SK-N-DZ (cell line): ENCODE data around the gene CELSR1.
"Not testable (repeated sequence)": the region's sequence is repeated elsewhere in the genome, so short reads cannot be mapped to it uniquely, and the experiment has no call there.

ENCODE experiments used
- DNase-seq: peaks from one replicate; pipeline ENCODE4 v3.0.0-alpha.2; 2015; ENCODE audit warnings: low spot score

CELSR1 gene

DNA sequence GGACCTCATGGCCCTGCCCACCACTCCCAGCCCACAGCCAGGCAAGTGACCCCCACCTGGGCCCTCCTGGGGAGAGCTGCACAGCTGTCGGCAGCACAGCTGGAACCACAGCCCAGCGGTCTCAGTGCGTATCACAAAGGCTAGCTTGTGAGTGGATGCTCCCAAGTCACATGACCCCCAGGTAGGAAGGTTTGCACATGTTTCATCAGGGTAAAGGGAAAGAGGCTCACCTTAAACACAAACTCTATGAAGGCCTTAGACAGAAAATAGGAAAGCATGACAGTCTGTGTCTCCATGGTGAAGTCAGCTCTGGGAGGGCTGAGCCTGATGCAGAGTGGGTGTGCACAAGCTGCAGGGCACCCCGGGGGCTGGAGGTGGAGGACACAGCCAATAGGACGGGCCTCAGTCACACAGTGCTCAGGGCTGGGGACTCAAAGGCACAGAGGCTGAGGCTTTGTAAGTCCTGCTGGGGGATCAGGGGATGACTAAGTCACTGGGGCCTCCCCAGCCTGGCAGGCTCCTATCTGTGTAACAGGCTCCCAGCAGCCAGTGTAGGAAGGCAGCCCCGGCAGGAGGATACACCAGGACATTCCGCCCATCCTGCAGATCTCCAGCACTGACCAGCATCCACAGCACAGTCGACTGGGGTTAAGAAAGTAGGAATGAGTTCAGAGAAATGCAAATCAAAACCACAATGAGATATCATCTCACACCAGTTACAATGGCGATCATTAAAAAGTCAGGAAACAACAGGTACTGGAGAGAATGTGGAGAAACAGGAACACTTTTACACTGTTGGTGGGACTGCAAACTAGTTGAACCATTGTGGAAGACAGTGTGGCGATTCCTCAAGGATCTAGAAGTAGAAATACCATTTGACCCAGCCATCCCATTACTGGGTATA lies 22.0 kb downstream of the CELSR1 start:
- DNase-seq: no peak

DNA sequence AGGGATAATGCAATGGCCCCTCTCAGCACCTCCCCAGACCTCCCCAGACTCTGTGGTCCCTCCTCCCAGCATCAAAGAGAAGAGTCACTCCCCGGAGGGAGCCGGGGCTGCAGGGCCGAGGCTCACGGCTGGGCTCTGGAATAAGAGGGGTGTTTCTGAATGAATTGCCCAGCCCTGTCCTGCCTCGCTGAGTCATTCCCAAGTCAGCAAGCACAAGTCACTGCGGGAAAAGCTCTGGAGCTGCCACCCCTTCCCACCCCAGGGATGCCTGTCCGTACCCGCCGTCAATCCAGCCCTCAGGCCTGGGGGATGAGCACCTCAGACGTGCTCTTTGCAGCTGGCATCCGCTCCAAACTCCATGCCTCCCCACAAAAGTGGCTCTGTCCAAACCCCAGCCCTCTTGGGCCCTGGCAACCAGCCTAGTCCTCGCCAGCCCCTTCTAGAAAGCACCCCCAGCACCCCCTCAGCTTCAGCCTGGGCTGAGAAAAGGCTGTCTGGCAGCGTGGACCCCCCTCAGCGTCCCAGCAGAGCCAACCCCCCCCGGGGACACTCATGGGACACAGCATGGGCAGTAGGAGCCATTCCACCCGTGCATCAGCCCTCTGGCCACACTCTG lies 22.7 kb downstream of the CELSR1 start:
- no peak for DNase-seq

DNA sequence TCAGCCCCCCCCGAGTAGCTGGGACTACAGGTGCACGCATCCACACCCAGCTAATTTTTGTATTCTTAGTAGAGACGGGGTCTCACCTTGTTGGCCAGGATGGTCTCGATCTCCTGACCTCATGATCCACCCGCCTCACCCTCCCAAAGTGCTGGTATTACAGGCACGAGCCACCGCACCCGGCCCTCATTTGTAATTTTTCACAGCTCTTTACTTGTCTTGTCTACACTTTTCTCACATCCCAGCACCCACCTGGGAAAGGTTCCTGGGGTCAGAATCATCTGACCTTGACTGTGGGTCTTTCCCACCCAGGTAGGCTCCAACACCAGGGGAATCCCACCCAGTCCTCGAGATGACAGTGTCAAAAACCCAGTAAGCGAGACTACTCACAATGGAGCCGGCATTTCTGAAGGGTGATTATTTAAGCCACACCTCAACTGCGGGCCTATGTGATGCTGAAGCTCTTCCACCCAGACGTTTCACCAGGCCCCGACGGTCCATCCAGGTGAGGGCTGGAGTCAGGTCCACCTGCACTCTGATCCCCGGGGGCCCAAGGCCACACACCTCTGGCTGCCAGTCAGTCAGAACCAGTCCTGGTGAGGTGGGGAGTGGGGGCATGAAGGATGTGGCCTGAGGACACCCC lies 23.4 kb downstream of the CELSR1 start:
- no peak for DNase-seq

DNA sequence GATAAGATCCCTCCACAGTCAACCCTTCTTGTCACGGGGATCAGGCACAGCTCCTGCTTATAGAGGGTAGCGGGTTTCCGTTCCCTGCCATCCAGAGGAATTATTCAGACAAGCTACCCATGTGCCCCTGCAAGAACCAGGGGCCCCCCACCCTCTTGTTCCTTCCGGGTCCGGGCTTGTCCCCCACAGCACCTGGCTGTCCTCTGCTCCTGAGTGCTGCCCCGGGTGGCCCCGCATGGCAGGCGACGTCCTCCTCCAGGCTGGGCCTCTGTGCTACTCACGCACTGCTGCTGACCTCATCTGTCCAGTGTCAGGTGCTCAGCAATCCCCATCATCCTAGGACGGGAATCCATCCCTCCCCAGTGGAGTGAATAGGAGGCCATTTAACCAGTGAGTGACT lies 24.7 kb downstream of the CELSR1 start:
- no peak for DNase-seq

DNA sequence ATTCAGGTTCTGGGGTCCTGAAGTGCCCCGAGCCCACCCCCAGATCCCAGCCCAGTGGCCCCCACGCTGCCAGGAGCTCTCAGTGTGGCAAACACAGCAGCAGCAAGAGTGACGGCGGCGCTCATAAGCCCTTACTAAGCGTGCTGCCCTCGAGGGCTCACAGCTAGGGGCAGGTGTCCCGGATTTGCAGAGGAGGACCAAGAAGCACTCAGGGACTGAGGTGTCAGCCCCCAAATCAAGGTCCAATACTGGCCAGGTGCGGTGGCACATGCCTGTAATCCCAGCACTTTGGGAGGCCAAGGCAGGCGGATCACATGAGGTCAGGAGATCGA lies 25.4 kb downstream of the CELSR1 start:
- no peak for DNase-seq

DNA sequence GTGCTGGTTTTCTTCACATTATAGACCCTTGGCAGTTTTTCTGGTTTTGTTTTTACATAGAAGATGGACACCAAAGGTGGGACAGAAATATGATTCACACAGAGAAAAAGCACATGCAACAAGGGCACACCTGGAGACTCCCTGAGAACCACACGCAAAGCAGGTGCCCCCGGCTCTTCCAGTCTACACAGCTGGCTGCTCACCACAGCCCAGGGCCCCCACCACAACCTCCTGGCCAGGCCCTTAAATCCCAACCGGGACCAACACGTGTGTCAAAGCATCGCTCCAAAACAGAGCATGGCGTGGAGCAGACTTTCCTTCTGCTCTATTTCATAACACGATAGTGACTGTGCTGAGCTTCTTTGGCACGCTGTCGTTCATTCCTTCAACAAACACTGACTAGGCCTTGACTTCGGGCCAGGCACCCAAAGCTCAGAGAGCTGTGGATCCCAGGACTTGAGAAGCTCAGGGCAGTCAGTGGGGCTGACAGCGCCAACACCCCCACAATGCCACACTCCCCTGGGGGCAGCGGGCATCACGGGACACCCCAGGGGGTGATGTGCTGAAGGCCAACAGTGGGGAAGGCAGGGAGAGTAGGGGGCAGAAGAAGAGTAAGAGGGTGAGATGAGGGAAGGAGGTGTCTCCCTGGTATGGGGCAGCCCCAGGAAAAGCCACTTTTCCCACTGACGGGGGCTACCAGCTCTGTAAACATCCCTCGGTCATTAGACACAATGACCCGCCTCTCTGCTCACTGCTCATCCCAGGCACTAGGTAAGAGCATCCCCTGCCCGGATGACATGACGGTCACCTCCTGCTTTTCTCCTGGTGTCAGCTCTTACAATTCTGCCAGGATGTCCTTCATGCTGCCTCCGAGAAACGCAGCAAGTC lies 26.0 kb downstream of the CELSR1 start:
- DNase-seq: no peak

DNA sequence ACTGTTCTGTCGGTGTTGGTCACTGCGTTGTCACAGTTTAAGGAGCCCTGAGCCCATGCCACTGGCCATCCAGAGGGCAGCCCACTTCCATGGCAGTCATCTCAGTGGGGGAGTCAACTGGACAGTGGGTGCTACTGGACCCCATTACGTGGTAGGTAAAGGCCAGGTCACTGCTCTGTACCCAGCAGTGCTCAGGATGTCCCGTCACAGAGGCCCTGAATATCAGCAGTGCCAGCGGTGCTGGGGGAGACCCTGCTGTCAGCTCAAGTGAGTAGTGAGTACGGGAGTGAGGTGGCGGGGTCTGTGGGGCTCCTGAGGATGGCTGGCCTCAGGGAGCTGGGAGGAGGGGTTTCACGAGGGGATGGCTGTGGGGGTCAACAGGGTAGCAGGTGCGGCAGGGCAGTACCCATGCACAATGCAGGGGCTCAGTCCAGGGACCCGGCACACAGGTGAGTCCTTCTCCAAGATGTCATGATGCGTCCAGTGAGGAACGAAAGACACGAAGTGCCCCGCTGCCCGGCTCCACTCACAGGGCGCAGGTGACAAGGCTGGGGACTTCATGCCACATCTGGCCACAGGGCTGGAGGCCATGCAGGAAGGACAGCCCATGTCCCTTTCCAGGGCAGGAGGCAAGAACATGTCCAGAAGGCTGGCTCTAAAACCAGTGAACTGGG lies 27.9 kb downstream of the CELSR1 start:
- no peak for DNase-seq

DNA sequence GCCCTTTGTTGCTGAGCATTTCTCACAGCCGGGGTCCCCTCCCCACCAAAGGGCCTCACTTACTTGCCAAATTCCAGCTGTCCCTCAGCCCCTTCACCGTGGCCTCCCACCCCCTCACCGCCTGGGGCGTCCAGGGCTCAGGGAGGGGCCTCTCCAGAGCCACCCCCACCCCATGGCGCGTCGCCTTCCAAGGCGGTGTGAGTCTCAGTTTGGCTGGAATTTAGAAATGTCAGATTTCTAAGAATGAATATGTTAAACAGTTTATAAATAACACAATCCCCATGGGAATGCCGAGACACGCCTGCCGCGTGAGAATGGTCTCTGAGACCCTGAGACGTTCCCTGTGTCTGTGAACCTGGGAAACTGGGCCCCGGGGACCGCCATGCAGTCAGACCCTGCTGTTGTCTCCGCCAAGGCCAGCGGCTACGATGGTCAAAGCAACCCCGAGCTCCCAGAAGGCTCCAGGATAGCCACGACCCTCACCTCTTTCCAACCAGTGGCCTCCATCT lies 28.9 kb downstream of the CELSR1 start:
- no peak for DNase-seq

DNA sequence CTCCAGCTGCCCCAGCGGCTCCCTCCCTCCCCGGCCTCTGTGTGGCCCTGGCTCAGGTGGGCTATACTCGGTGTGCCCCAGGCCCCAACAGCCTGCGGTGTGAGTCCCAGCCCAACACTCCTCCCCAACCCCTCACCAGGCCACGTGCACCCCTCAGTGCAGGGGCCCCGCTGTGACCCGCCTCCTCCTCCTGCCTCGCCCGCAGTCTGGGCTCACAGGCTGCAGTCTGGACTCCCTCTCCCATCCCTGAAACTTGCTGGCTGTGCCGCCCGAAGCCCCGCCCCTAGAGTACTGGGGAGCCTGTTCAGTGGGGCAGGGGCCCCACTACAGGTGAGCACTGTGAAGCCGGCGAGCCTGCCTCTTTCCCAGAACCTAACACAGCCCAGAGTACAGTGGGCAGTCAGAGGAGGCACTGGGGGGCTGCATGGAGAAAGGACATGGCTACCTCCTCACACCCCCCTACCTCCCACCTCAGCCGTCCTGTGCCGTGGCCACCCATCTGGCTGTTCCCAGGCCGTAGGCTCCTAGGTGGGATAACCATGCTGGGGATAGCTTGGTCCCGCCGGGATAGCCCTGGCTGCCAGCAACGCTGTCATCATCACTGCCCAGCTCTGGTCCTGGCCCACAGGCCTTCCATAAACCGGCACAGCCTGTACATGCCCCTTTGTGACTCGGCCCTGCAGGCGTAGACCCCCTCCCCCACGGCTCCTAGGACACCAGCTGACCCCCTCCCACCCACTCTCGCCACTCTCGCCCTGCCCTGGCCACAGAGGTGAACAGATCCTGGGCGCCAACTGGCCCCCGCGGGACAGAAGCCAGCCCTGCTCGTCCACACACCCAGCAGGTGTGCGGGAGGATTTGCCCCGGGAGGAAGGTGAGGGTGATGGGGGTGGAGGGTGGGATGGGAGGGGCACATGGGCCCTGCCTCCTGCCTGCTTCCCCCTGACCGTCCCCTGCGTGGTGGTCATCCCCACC lies 29.7 kb downstream of the CELSR1 start:
- no peak for DNase-seq

DNA sequence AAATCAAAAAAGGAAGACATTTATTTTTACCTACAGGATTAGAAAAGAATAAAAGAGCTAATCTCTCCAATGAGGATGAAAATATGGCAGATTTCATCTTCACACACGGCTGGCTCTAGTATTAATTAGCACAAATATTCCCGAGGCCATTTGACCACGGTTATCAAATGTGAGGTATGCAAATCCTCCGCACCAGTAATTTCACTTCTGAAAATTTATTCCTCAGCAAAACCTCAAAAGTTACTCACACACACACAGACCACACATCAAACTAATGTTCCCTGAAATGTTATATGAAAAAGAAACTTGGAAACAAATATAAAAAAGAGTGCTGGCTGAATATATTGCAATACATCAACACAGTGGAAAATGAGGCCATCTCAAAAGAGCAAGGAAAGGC lies 32.8 kb downstream of the CELSR1 start:
- no peak for DNase-seq

DNA sequence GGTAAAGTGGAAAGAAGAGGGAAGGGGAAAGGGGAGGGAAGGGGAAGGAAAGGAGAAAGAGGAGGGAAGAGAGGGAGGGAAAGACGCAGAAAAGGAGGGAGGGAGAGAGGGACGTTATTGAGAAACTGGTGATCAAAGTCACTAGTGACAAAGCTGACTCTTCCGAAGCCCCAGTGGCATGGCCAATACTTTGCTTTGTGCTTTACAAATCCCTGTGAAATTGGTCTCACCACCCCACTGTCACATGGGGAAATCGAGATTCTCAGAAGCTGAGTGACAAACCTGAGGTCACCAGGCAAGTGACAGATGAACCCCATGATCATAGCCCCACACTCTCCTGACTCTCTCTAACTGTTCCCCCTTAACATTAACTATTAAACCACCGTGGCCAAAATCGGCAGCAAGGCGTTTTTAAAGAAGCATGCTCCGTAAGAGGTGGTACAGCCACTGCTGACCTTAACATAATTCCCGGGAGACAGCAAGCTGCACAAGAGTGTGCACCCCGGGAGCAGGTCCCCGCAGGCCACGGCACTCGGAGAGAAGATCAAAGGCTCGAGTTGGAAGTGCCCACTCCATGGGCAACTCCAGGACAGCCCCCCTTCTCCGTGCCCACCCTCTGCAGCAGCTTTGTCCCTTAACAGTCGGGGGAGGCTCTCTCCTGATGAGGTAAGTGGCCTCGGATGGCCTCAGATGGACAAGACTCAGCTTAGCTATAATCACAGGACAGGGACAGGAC lies 34.8 kb downstream of the CELSR1 start:
- DNase-seq: no peak

DNA sequence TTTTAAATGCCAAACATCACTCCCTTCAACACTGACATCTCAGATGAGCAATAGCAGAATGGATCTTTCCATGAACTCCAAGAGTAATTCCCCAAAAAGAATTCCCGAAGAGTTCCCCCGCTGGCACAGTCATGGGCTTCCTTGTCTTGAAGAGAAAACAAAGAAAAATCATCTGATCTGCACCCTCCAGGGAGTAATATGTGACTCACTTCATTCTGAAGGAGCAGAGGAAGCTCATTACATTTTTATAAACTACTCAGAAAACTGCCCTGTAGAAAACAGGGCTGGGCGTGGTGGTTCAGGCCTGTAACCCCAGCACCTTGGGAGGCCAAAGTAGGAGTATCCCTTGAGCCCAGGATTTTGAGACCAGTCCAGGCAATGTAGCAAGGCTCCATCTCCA lies 35.7 kb downstream of the CELSR1 start:
- DNase-seq: no peak

DNA sequence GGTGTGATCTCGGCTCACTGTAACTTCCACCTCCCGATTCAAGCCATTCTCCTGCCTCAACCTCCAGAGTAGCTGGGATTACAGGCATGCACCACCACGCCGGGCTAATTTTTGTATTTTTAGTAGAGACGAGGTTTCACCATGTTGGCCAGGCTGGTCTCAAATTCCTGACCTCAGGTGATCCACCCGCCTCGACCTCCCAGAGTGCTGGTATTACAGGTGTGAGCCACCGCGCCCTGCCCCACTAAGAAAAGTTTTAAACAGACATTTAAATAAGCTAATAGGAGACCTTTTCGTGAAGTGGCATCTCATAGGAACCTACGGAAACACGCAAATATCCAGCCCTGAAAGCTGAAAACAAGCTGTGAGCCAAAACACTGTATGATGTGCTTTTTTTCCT lies 36.2 kb downstream of the CELSR1 start:
- DNase-seq: not testable (repeated sequence)

DNA sequence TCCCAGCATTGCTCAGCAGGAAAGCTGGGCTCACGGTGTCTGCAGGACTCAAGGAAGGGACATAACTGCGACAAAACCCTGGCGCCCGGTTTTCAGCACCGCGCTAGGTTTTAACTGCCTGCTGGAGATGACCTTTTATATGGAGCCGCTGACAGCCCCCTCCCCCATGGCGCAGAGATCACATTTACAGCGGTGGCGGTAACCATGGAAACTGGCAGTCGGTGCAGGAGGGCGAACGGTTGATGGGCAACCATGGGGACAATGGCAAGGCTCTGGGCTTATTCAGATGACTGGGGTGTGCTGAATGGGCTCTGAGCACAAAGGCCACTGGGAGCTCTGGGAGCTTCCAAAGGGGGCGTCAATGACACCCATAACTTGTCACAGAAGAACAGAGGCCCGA lies 37.2 kb downstream of the CELSR1 start:
- peak; percentile 70 for DNase-seq

DNA sequence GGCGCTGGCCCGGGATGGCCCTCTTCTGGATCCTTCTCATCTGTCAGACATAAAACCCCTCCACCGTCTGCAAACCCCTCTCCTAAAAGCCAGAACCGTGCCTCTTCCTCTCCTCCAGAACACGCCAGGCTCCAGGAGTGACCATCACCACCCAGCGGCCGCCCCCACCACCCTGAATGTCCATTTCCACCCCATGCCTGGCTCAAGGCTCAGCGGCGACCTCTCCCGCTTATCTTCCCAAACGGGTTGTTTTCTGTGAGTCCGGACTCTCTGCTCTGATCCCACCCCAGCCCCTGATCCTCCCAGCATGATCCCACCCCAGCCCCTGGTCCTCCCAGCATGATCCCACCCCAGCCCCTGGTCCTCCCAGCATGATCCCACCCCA lies 37.6 kb downstream of the CELSR1 start:
- DNase-seq: no peak

DNA sequence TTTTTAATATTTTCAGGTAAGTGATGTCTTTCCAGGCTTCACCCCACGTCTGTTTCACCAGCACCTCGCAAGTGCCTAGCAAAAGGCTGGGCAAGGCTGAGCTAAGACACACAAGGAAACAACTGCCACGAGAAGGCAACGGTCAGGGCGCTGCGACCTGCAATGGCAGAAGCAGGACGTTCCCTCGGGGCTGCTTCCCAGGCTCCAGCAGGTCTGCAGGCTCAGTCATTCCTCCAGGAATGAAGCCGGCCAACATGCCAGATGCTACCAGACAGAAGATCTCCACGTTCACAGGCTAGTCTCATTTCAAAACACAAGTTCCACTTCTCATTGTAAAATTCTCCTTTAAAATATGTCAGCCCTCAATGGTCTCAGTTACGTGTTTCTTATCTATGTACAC lies 45.5 kb downstream of the CELSR1 start:
- DNase-seq: no peak

DNA sequence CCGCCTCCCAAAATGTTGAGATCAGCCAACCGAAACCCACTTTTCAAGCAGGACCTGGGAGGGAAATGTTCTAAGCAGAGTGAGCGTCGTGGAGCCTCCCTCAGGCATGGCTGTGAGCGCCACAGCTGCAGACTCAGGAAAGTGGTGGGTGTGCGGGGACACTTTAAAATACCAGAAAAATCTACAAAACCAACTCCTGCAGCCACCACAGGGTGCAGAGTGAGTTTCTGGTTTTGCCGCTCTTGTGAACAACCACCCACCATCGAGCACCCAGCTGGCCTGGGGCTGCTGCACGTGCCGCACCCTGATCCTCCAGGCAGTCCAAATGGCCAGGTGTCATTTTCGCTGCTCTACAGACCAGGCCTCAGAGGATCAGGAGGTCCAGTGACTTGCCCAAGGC lies 46.9 kb downstream of the CELSR1 start:
- DNase-seq: no peak

DNA sequence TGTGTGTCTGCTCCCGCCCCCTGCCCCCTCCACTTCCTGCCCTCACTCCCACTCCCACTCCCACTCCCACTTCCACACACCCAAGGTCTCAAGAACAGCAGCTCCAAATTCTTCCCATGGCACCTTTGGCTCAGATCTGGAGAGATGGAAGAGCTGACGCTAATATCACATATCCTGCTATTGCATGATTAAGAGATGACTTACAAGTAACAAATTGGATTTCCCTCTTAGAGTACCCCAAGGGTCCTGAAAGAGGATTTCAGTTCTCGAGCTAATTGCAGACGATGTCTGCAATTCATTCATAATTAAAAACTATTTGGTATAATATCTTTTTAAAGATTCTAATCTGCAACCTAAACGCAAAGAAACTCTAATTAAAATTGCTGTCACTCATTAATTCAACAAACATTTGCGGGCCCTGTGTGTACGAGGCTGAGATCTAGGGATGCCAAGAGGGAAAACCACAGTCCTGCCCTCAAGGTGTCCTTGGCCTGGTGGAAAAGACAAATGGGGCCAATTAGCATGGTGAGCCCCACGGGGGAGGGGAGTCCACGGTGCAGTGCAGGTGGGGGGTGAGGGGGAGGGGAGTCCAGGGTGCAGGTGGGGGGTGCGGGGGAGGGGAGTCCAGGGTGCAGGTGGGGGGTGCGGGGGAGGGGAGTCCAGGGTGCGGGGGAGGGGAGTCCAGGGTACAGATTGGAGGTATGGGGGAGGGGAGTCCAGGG lies 50.3 kb downstream of the CELSR1 start:
- DNase-seq: no peak
